GM23338 (cell line): Measurements from ENCODE around the gene EDIL3. TPM values are rescaled to one million over a fixed set of nuclear protein-coding genes. Genes with fewer than 3 reads are reported as not detected.

ENCODE experiments used
- ATAC-seq: fragments of 200-7000 bp; cut with Tn5 transposase; 3 replicates; pipeline ENCODE4 v1.9.1; 2020
- DNase-seq: peaks from one replicate; pipeline ENCODE4 v3.0.0-alpha.2; 2015; ENCODE audit warnings: low spot score
- H2AFZ ChIP-seq: fragments of 200-600 bp; sonication (generic); 2 replicates; pipeline ENCODE4 v1.8.0; 2016; ENCODE audit warnings: antibody characterized with exemption, mild to moderate bottlenecking, moderate library complexity
- H3F3A ChIP-seq: fragments of 200-600 bp; sonication (generic); replicated peaks from 2 replicates; pipeline ENCODE4 v1.8.0; 2017; ENCODE audit warnings: antibody characterized with exemption, mixed run types, low read depth
- H3K27ac ChIP-seq: fragments of 200-600 bp; sonication (generic); 2 replicates; pipeline ENCODE4 v1.6.1; 2016; ENCODE audit warnings: low read depth
- H3K27me3 ChIP-seq: fragments of 200-600 bp; sonication (generic); 2 replicates; pipeline ENCODE4 v1.8.0; 2016; ENCODE audit warnings: mild to moderate bottlenecking, mixed run types, moderate library complexity; ENCODE audit not compliant: insufficient read depth
- H3K36me3 ChIP-seq: fragments of 200-600 bp; sonication (generic); 2 replicates; pipeline ENCODE4 v1.8.0; 2016; ENCODE audit warnings: mild to moderate bottlenecking; ENCODE audit not compliant: insufficient read depth
- H3K4me1 ChIP-seq: fragments of 200-600 bp; sonication (generic); 2 replicates; pipeline ENCODE4 v1.8.0; 2016; ENCODE audit warnings: mild to moderate bottlenecking, moderate library complexity; ENCODE audit not compliant: insufficient read depth
- H3K4me2 ChIP-seq: fragments of 200-600 bp; sonication (generic); 2 replicates; pipeline ENCODE4 v1.7.1; 2017; ENCODE audit warnings: mixed run types
- H3K4me3 ChIP-seq: fragments of 200-600 bp; sonication (generic); 2 replicates; pipeline ENCODE4 v1.6.1; 2016; ENCODE audit warnings: mixed run types
- H3K79me2 ChIP-seq: fragments of 200-600 bp; sonication (generic); replicated peaks from 2 replicates; pipeline ENCODE4 v1.8.0; 2017; ENCODE audit warnings: mild to moderate bottlenecking; ENCODE audit not compliant: insufficient read depth
- H3K9me2 ChIP-seq: fragments of 200-600 bp; sonication (generic); 2 replicates; pipeline ENCODE4 v1.8.0; 2017; ENCODE audit not compliant: insufficient read depth
- H4K20me1 ChIP-seq: fragments of 200-600 bp; sonication (generic); replicated peaks from 2 replicates; pipeline ENCODE4 v1.8.0; 2017; ENCODE audit warnings: mild to moderate bottlenecking; ENCODE audit not compliant: insufficient read depth
- H3K27ac Mint-ChIP-seq: 2 replicates; pipeline ENCODE4 v1.8.0; 2020; ENCODE audit warnings: inconsistent platforms, mild to moderate bottlenecking, moderate library complexity, mixed read lengths
- H3K27me3 Mint-ChIP-seq: 3 replicates; pipeline ENCODE4 v1.8.0; 2022; ENCODE audit warnings: low read depth, mild to moderate bottlenecking, moderate library complexity, mixed read lengths, inconsistent platforms; ENCODE audit not compliant: insufficient read depth, poor library complexity
- H3K36me3 Mint-ChIP-seq: 3 replicates; pipeline ENCODE4 v1.8.0; 2021; ENCODE audit warnings: low read depth, mild to moderate bottlenecking, inconsistent platforms, moderate library complexity, mixed read lengths
- H3K4me1 Mint-ChIP-seq: 3 replicates; pipeline ENCODE4 v1.8.0; 2020; ENCODE audit warnings: mild to moderate bottlenecking, inconsistent platforms, mixed read lengths
- H3K4me3 Mint-ChIP-seq: 3 replicates; pipeline ENCODE4 v1.8.0; 2021; ENCODE audit warnings: moderate library complexity, mild to moderate bottlenecking, inconsistent platforms, mixed read lengths
- H3K9me3 Mint-ChIP-seq: 3 replicates; pipeline ENCODE4 v1.8.0; 2020; ENCODE audit warnings: moderate library complexity, mild to moderate bottlenecking, inconsistent platforms, mixed read lengths
- CREB1 ChIP-seq: fragments of 250-450 bp; sonication (Bioruptor Pico); IDR thresholded peaks from 2 replicates; pipeline ENCODE4 v1.5.0; 2020; ENCODE audit warnings: low read depth, mild to moderate bottlenecking, moderate library complexity
- ETS1 ChIP-seq: IDR thresholded peaks from 2 replicates; pipeline ENCODE4 v1.6.1; 2016; ENCODE audit warnings: antibody characterized with exemption
- EZH2 ChIP-seq: fragments of 200-600 bp; sonication (generic); IDR thresholded peaks from one replicate; pipeline ENCODE4 v1.8.0; 2017; ENCODE audit warnings: antibody characterized with exemption, mild to moderate bottlenecking, low read depth; ENCODE audit not compliant: unreplicated experiment
- EZH2phosphoT487 ChIP-seq: fragments of 200-600 bp; sonication (generic); IDR thresholded peaks from one replicate; pipeline ENCODE4 v1.8.1; 2018; ENCODE audit warnings: antibody characterized with exemption; ENCODE audit not compliant: unreplicated experiment
- JUNB ChIP-seq: IDR thresholded peaks from one replicate; pipeline ENCODE4 v1.6.1; 2016; ENCODE audit warnings: antibody characterized with exemption; ENCODE audit not compliant: unreplicated experiment
- NANOG ChIP-seq: IDR thresholded peaks from 2 replicates; pipeline ENCODE4 v1.6.1; 2016; ENCODE audit warnings: antibody characterized with exemption, borderline replicate concordance
- POLR2AphosphoS5 ChIP-seq: IDR thresholded peaks from 2 replicates; pipeline ENCODE4 v1.6.1; 2016; ENCODE audit warnings: antibody characterized with exemption, low read depth
- STAT1 ChIP-seq: IDR thresholded peaks from one replicate; pipeline ENCODE4 v1.6.1; 2016; ENCODE audit warnings: antibody characterized with exemption; ENCODE audit not compliant: unreplicated experiment
- ZNF114 ChIP-seq: fragments of 250-450 bp; sonication (Bioruptor Pico); IDR thresholded peaks from 2 replicates; pipeline ENCODE4 v1.5.0; 2020; ENCODE audit warnings: mild to moderate bottlenecking, moderate library complexity
- ZNF331 ChIP-seq: fragments of 250-450 bp; sonication (Bioruptor Pico); IDR thresholded peaks from 2 replicates; pipeline ENCODE4 v1.5.0; 2020; ENCODE audit warnings: low read depth, mild to moderate bottlenecking, moderate library complexity
- ZNF462 ChIP-seq: fragments of 250-450 bp; sonication (Bioruptor Pico); IDR thresholded peaks from 2 replicates; pipeline ENCODE4 v1.5.0; 2020; ENCODE audit warnings: mild to moderate bottlenecking, moderate library complexity
- polyA plus RNA-seq: library from polyadenylated mRNA; unstranded; fragments of >200 nt; fragmentation: Nextera tagmentation; extraction: Ambion mirVana; gene quantifications from 2 replicates; pipeline ENCODE4 v1.2.1, GENCODE V29; 2016
- total RNA-seq: library from RNA; depleted of rRNA; stranded (reverse); fragments of >200 nt; shearing (Covaris generic); gene quantifications from 2 replicates; pipeline ENCODE4 v1.2.3, GENCODE V29; 2014

EDIL3 gene
- total and polyA plus RNA-seq, 2 experiments from 2014 or later = 43.3 to 61.9 TPM

GRCh38 chr5:83913593-83913992 is 471.1 kb downstream of the EDIL3 start (continued):
- TF ChIP-seq ZNF462 (CRISPR knock-in tag) = no peak
- no peak for TF ChIP-seq JUNB
- TF ChIP-seq ETS1 = no peak
- no peak for TF ChIP-seq STAT1
- no peak for TF ChIP-seq CREB1 (CRISPR knock-in tag)
- TF ChIP-seq ZNF331 (CRISPR knock-in tag) = no peak
- no peak for TF ChIP-seq ZNF114 (CRISPR knock-in tag)
- no peak for TF ChIP-seq NANOG
- TF ChIP-seq EZH2phosphoT487 = no peak

GRCh38 chr5:83911367-83911919 is 473.2 kb downstream of the EDIL3 start:
- no peaks in the 10 kb centered on the region for H3K36me3 ChIP-seq
- no peak overlapping the region for H3K4me2 ChIP-seq
- no peak overlapping the region for H3K4me3 ChIP-seq
- ATAC-seq (no peak), DNase-seq (no peak)
- Mint-ChIP-seq H3K4me3 (no peak overlapping the region), H3K36me3 (no peaks in the 10 kb centered on the region), H3K27me3 (no peaks in the 10 kb centered on the region), H3K27ac (no peak overlapping the region), H3K4me1 (peaks cover 2% of the 10 kb centered on the region; the same call in 2 of the 3 replicates), H3K9me3 (no peaks in the 10 kb centered on the region)
- H3K27ac ChIP-seq = no peak overlapping the region
- H3F3A ChIP-seq = no peaks in the 10 kb centered on the region
- H3K79me2 ChIP-seq = no peaks in the 10 kb centered on the region
- H2AFZ ChIP-seq = no peak overlapping the region
- H3K4me1 ChIP-seq = no peaks in the 10 kb centered on the region
- H4K20me1 ChIP-seq = no peaks in the 10 kb centered on the region
- H3K9me2 ChIP-seq = no peaks in the 10 kb centered on the region
- no peaks in the 10 kb centered on the region for H3K27me3 ChIP-seq
- TF ChIP-seq JUNB (no peak), POLR2AphosphoS5 (no peak), CREB1 (CRISPR knock-in tag) (no peak), EZH2 (no peak), NANOG (no peak), ZNF114 (CRISPR knock-in tag) (no peak), EZH2phosphoT487 (no peak)
